ENCODE data around the gene TACR1. TPM values are rescaled to one million over a fixed set of nuclear protein-coding genes. Genes with fewer than 3 reads are reported as not detected.
"Not testable (repeated sequence)": the region's sequence is repeated elsewhere in the genome, so short reads cannot be mapped to it uniquely, and the experiment has no call there.

TACR1 gene
- total RNA-seq, 2 donors from 2014 or later = 0.58 to 0.94 TPM

- intact Hi-C loops (cut with DNase I) = loop anchor here in 1 of 2 donors (5.0 to 10.0 kb wide), 2 partner anchors 141 to 337 kb away; no protein-coding TSS in a partner anchor
- DNase-seq (no peak), ATAC-seq (no peak)
Observed at GRCh38 chr2:75065402-75066008, 133.8 kb downstream of the TACR1 start.

DNA sequence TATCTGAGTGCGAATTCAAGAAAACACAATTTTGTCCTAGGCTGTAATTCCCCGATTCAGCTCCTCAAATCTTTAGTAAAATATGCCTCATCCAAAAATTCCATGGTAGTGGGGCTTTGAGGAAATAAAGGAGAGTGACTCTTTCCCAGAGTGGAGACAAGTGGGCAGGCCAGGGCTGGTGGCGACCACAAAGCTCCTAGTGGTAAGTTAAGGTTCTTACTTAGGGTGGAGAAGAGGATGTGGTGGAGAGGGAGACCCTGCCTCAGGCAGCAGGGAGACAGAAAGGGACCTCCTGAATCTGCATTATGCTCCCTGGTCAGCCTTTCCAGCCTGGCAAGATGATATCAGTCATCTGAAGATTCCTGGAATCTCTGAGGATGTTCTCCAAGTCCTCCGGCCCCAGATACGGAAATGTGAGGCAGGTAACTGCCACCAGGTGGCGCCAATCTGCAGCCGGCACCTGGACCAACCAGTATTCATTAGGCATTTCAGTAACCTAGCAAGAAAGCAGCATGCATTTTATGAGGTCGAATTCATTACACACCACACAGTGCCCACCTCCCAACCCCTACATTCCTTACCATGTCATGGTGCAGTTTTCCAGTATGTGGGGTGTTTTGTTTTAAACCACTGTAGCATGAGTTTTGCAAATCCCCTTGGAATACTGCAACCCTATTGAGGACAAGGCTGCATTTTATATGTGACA is 134.5 kb downstream of the TACR1 start:
- ATAC-seq (peak; percentile 40 to 65), DNase-seq (peak; percentile 38)
- intact Hi-C loops (cut with DNase I) = loop anchor here in 1 of 2 donors (5.0 to 10.0 kb wide), 2 partner anchors 140 to 337 kb away; no protein-coding TSS in a partner anchor

DNA sequence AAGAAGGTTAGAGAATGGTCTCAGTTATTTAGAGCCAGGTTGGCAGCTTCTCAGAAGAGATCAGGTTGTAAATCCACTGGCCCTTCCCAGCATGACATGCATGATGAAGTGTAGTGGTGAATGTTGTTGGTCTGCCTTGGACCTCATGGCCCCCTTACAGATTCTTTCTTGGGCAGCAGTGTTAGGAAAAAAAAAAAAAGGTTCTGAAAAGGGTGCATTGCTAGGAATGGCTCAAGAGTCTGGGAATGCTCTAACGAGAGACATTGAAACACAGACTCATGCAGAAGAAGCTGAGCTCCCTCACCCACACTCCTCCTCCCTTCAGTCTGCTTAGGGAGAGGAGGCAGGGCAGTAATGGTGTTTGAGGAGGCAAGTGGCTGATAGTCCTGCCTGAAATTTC is 135.4 kb downstream of the TACR1 start:
- ATAC-seq = no peak
- intact Hi-C loops (cut with DNase I) = loop anchor here in 1 of 2 donors (10.0 kb wide), 1 partner anchor 139 kb away; no protein-coding TSS in a partner anchor
- no peak for DNase-seq

- DNase-seq (no peak), ATAC-seq (no peak)
- intact Hi-C loops (cut with DNase I) = no loop called here
Observed at GRCh38 chr2:75058427-75058826, 140.9 kb downstream of the TACR1 start.

GRCh38 chr2:75057150-75057549 is 142.2 kb downstream of the TACR1 start:
- DNase-seq; ATAC-seq; intact Hi-C loops (cut with DNase I): not testable (repeated sequence)

- ATAC-seq (peak in 1 of 2 donors; percentile 34), DNase-seq (no peak)
- intact Hi-C loops (cut with DNase I) = no loop called here
Observed at GRCh38 chr2:75055820-75056675, 143.3 kb downstream of the TACR1 start.

DNA sequence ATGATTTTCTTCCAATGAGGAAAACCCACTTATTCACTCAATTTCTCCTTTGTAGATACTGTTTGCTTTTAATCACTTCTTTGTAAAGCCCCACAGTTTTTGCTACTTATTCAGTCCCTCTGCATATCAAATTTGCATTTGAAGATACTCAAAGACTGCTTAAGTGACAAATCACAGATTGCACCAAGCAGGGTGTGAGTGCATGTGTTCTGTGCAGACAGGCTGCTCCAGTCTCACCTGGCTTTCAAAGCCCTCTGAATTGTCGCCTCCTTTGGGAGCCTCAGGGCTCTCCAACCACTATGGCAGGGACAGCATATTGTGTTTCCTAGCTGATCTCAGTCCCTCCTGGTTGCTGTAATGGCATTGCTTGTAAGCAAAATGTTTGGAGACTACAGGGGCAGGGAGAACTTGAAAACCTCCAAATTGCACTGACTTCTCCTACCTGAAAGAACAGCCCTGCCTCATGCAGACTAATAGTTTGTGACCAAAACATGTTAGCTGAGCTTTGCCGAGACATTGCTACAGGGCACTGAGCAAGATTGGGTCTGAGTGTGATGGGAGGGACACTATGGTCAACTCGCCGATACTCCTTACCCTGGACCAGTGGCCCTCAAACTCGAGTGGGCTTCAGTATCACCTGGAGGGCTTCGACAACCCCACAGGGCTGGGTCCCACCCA is 144.0 kb downstream of the TACR1 start:
- intact Hi-C loops (cut with DNase I) = no loop called here
- DNase-seq (no peak), ATAC-seq (no peak)

DNA sequence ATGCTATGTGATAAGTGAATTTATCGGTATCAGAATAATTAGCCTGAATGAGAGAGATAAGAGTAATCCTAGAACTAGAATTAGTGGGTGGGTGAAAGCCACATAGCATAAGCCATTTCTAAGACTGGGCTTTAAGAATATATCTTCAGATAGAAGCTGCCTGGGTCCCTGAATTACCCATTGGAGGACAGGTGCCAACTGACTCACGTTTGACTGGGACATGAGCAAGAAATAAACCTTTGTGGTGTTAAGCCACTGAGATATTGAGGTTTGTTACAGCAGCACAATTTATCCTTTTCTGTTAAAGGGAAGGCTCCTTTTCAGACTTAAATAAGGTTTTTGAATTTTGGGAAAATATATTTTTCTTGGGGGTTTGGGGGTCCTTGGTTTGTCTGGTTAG is 145.0 kb downstream of the TACR1 start:
- intact Hi-C loops (cut with DNase I) = no loop called here
- ATAC-seq (no peak), DNase-seq (no peak)

GRCh38 chr2:75053484-75054112 is 145.7 kb downstream of the TACR1 start:
- ATAC-seq (peak in 1 of 2 donors; percentile 57), DNase-seq (no peak)
- intact Hi-C loops (cut with DNase I) = no loop called here

DNA sequence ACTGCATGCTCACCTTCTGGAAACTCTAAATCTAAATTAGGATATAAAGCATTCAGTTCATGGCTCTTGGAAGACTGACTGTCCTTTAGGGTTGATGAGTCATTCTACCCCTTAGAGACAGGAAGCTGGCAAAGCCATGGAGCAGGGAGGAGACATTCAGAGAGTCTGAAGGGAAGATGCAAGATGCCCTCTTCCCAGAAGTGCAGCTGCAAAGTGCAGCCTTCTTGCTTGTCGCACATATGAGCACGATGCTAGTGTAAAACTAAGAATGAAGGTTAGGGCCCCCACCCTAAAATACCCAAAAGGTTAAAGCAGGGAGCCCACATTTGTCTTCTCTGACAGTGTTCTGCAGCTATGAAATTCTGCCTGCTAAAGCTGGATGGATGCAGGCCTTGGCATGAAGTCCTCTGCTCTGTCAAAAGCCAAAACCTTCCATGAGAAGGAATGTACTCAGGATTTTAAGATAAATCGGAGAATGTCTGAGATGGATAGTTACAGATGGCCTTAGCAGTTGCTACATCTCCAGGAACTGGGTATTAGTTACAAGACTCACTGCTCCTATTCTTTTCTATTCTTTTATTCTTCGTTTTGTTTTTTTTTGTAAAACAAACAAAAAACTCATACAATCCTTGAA is 151.2 kb downstream of the TACR1 start:
- intact Hi-C loops (cut with DNase I) = no loop called here
- ATAC-seq = peak; percentile 59 to 79

GRCh38 chr2:75047189-75047991 is 151.9 kb downstream of the TACR1 start:
- intact Hi-C loops (cut with DNase I) = no loop called here
- no peak for DNase-seq
- ATAC-seq = no peak

More for the DNA sequence above, 151.2 kb downstream of the TACR1 start:
- DNase-seq = no peak

GRCh38 chr2:75045526-75046050 is 153.7 kb downstream of the TACR1 start:
- ATAC-seq = no peak
- intact Hi-C loops (cut with DNase I) = no loop called here

GRCh38 chr2:75044291-75044690 is 155.0 kb downstream of the TACR1 start:
- DNase-seq (no peak), ATAC-seq (no peak)
- intact Hi-C loops (cut with DNase I) = no loop called here

More at GRCh38 chr2:75045526-75046050, 153.7 kb downstream of the TACR1 start:
- DNase-seq = no peak

GRCh38 chr2:75042823-75043222 is 156.5 kb downstream of the TACR1 start:
- intact Hi-C loops (cut with DNase I) = no loop called here

GRCh38 chr2:75041731-75042600 is 157.4 kb downstream of the TACR1 start:
- DNase-seq = no peak
- intact Hi-C loops (cut with DNase I) = no loop called here
- ATAC-seq = peak; percentile 19 to 53

More at GRCh38 chr2:75042823-75043222, 156.5 kb downstream of the TACR1 start:
- no peak for DNase-seq
- ATAC-seq = no peak

DNA sequence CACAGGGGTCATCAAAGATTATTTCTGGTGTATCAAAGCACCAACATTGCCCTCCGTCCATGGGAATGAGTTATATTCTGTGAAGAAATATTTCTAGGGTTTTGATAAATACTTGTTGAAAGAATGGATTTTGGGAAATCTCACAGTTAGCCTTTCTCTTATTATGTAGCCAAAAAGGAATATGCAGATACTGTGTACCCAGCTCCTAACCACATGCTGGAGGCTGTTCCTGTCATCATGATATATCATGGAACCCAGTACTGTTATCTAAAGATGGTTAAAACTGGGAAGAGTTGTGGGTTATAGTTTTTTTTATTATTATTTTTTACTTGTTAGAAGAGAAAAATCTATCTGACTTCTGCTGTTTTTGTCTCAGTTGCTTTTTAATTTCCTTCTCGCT is 158.1 kb downstream of the TACR1 start:
- DNase-seq (no peak), ATAC-seq (no peak)
- intact Hi-C loops (cut with DNase I) = no loop called here

All from left cardiac atrium (tissue), 4 donors.